Chondrocyte (in vitro differentiated cells): ENCODE measurements around the gene PUSL1. TPM values are rescaled to one million over a fixed set of nuclear protein-coding genes. Genes with fewer than 3 reads are reported as not detected.

Experiments
- DNase-seq: peaks from one replicate; pipeline ENCODE4 v3.0.0; 2021; ENCODE audit warnings: mixed read lengths, low spot score
- H3K27ac Mint-ChIP-seq: one replicate; pipeline ENCODE4 v1.8.0; 2021; ENCODE audit warnings: mild to moderate bottlenecking, moderate library complexity, mixed read lengths; ENCODE audit not compliant: unreplicated experiment
- H3K27me3 Mint-ChIP-seq: 2 replicates; pipeline ENCODE4 v1.8.0; 2021; ENCODE audit warnings: low read depth, mixed read lengths
- H3K36me3 Mint-ChIP-seq: 2 replicates; pipeline ENCODE4 v1.8.0; 2021; ENCODE audit warnings: low read depth, mixed read lengths
- H3K4me1 Mint-ChIP-seq: 2 replicates; pipeline ENCODE4 v1.8.0; 2021; ENCODE audit warnings: low read depth, mild to moderate bottlenecking, mixed read lengths
- H3K4me3 Mint-ChIP-seq: one replicate; pipeline ENCODE4 v1.8.0; 2021; ENCODE audit warnings: mild to moderate bottlenecking, moderate library complexity, mixed read lengths; ENCODE audit not compliant: unreplicated experiment
- H3K9me3 Mint-ChIP-seq: 2 replicates; pipeline ENCODE4 v1.8.0; 2021; ENCODE audit warnings: low read depth, mixed read lengths
- total RNA-seq: library from RNA; stranded (reverse); gene quantifications from 3 replicates; pipeline ENCODE4 v1.2.1, GENCODE V29; 2021
- TF ChIP-seq, protein P1 (sequence below): fragments of 200-600 bp; sonication (generic); IDR thresholded peaks from 2 replicates; pipeline ENCODE4 v1.5.0; 2021; ENCODE audit warnings: antibody characterized with exemption, mild to moderate bottlenecking, moderate library complexity

PUSL1 gene
- total RNA-seq, 1 donor from 2014 or later: 21.6 TPM

DNA sequence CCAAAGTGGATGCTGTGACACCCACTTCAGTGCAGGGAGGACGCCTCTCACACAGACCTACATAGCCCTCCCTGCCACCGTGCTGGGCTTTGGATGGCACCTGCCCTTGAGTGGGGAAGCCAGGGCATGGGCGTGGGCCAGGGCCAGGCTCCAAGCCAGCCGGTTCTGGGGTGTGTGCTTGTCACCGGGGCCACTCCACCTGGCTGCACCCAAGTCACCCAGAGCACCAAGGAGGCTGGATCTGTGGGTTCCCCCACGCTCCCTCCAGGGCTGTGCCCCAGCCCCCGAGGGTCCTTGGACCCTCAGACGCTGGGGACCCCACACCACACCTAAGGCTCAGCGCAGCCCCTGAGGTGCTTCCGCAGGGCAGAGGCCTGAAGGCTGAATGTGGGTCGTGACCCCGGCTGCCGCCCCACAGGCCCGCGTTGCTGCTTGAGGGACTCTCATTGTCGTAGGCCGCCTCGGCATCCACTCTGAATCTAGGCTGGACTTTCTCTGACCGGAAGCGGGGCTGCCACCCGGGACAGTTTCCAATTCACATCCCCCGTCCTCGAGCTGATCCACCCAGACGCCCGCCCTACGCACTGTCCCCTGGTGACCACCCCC, 48.5 kb downstream of the PUSL1 start:
- peak overlapping the region; percentile 82 for H3K4me3 Mint-ChIP-seq
- H3K27ac Mint-ChIP-seq: peak overlapping the region; percentile 89
- no peaks in the 10 kb centered on the region for H3K9me3 Mint-ChIP-seq
- H3K27me3 Mint-ChIP-seq: no peaks in the 10 kb centered on the region
- no peak for DNase-seq
- TF ChIP-seq, protein P1, sequence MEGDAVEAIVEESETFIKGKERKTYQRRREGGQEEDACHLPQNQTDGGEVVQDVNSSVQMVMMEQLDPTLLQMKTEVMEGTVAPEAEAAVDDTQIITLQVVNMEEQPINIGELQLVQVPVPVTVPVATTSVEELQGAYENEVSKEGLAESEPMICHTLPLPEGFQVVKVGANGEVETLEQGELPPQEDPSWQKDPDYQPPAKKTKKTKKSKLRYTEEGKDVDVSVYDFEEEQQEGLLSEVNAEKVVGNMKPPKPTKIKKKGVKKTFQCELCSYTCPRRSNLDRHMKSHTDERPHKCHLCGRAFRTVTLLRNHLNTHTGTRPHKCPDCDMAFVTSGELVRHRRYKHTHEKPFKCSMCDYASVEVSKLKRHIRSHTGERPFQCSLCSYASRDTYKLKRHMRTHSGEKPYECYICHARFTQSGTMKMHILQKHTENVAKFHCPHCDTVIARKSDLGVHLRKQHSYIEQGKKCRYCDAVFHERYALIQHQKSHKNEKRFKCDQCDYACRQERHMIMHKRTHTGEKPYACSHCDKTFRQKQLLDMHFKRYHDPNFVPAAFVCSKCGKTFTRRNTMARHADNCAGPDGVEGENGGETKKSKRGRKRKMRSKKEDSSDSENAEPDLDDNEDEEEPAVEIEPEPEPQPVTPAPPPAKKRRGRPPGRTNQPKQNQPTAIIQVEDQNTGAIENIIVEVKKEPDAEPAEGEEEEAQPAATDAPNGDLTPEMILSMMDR: no peak
- H3K36me3 Mint-ChIP-seq: no peaks in the 10 kb centered on the region
- H3K4me1 Mint-ChIP-seq: peaks cover 59% of the 10 kb centered on the region

DNA sequence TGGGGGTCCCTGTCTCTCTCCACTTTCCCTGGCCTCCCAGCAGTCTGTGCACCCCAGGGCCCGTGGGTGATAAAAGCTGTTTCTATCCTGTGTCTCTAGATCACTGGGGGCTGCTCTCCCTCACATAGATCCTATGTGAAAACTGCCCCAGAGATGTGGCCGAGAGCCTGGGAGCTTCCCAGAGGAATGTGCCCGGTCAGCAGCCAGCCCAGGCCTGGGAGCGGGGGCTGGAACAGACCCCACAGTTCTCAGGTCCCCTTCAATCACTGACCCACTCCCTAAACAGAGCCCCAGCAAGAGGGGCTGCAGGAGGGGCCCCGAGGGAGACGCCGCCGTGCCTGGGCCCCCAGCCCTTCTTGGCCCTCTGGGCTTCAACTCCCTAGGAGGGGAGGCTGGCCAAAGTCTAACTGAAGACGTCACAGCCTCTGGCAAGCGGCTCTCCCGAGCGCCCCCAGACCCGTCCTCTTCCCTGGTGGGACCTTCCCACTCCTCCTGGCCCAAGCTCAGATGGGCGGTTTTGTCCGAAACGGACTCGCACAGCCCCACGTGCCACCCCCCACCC, 49.6 kb downstream of the PUSL1 start:
- TF ChIP-seq, protein P1: no peak
- Mint-ChIP-seq H3K9me3 (no peaks in the 10 kb centered on the region), H3K27me3 (no peaks in the 10 kb centered on the region), H3K36me3 (no peaks in the 10 kb centered on the region), H3K4me1 (peaks cover 54% of the 10 kb centered on the region), H3K27ac (peak overlapping the region; percentile 89), H3K4me3 (peak overlapping the region; percentile 82)
- DNase-seq: no peak

DNA sequence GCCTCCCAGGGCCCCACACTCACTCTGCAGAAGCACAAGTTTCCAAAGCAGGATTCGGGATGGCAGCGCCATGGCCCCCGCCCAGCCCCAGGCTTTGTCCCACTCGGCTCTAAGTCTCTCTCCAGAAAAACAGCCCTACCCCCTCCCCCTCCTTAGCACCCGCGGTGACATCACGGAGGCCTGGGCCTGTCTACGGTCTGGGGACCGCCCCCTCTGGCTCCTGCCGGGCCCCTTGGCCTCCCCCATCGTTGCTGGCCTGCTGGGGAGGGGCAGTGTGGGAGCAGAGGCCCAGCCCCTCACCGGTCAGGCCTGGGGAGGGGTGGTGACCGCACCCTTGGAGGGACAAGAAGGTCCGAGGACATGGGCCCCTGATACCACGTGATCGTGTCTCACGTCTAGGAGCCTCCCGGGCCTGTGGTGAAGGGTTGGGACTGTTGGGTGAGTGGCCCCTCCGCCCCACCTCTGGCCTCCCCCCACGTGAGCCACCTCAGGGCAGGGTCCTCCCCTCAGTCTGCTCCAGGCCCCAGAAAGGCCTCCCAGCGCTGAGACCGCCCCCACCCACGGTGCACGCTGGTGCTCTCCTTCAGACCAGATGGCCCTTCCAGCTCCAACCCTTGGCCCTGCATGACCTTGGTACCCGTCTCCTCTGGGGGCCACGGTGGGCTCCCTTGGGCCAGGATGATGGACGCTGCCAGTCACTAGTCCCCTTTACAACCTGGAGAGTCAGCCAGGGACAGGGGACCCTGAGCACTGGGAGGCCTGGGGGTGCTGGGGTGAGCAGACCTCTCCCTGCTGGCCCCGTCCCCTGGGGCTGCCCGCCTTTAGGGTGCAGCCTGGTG, 50.3 kb downstream of the PUSL1 start, which contains the start of gene MXRA8:
TSS of gene MXRA8 (minus strand) at position 123 of the 839 bp plus-strand sequence. CDS start at position 72, 51 bp downstream.
- TF ChIP-seq, protein P1: no peak
- H3K27ac Mint-ChIP-seq: peak within 1 kb of the TSS; percentile 89
- peak within 1 kb of the TSS; percentile 82 for H3K4me3 Mint-ChIP-seq
- no peaks in the 10 kb centered on the region for H3K27me3 Mint-ChIP-seq
- DNase-seq: no peak
- H3K4me1 Mint-ChIP-seq: peaks cover 51% of the 10 kb centered on the region
- no peaks in the 10 kb centered on the region for H3K36me3 Mint-ChIP-seq
- no peaks in the 10 kb centered on the region for H3K9me3 Mint-ChIP-seq

DNA sequence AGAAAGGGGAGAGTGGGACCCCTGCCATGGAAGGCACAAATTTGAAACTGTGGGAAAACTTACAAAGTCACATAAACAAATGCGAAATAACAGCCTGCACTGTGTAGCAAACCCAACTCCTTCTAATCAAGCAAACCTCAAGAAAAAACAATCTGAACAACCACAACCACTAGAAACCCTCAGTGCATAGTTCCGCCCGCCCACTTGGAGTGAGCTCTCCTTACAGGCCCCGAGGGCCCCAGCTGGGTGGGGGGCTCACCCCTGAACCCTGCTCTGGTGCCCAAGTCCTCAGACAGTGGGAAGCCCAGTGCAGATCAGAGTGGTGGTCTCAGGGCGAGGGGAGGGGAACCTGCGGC, 50.9 kb downstream of the PUSL1 start:
- Mint-ChIP-seq H3K36me3 (no peaks in the 10 kb centered on the region), H3K4me1 (peaks cover 49% of the 10 kb centered on the region), H3K27me3 (no peaks in the 10 kb centered on the region), H3K27ac (peak overlapping the region; percentile 89), H3K4me3 (peak overlapping the region; percentile 44), H3K9me3 (no peaks in the 10 kb centered on the region)
- TF ChIP-seq, protein P1: no peak
- no peak for DNase-seq
